ENCODE data around the gene DPP8. TPM values are rescaled to one million over a fixed set of nuclear protein-coding genes. Genes with fewer than 3 reads are reported as not detected.

DPP8 gene
- 38.6 TPM for total RNA-seq
- 8.2 TPM for polyA plus RNA-seq (ENCODE audit: insufficient read depth, low read depth, low replicate concordance)
- long read RNA-seq, donor 1, partial matches to known transcripts = 0 of 1 reads
- long read RNA-seq, donor 1, other reads (novel, unspliced or antisense) = 0 of 1 reads
- long read RNA-seq, donor 2, partial matches to known transcripts = 8 of 11 reads
- long read RNA-seq, donor 2, other reads (novel, unspliced or antisense) = 0 of 11 reads
- long read RNA-seq, donor 3, partial matches to known transcripts = 421 of 508 reads
- long read RNA-seq, donor 3, other reads (novel, unspliced or antisense) = 85 of 508 reads
- long read RNA-seq, donor 4, partial matches to known transcripts = 6 of 6 reads
- long read RNA-seq, donor 4, other reads (novel, unspliced or antisense) = 0 of 6 reads
- long read RNA-seq, donor 5 = 0 reads
- long read RNA-seq, donor 6 = 0 reads
- long read RNA-seq, donor 7, transcript DPP8-201 (20 exons, 3,139 nt) = major isoform, 15 of 35 reads
- long read RNA-seq, donor 7, partial matches to known transcripts = 7 of 35 reads
- long read RNA-seq, donor 7, other reads (novel, unspliced or antisense) = 13 of 35 reads
- long read RNA-seq, donor 8, partial matches to known transcripts = 6 of 6 reads
- long read RNA-seq, donor 8, other reads (novel, unspliced or antisense) = 0 of 6 reads
- long read RNA-seq, donor 9, partial matches to known transcripts = 0 of 2 reads
- long read RNA-seq, donor 9, other reads (novel, unspliced or antisense) = 0 of 2 reads
- long read RNA-seq, donor 10, partial matches to known transcripts = 0 of 3 reads
- long read RNA-seq, donor 10, other reads (novel, unspliced or antisense) = 0 of 3 reads

- FAIRE-seq = no peak
- H3K9me3 ChIP-seq (ENCODE audit: control insufficient read depth in 2 of 3, insufficient read depth in 1 of 3, low read length in 3 of 3) = no peaks in the 10 kb centered on the region
- peaks cover 0 to 13% (median 11%) of the 10 kb centered on the region in 3 donors for H3K4me1 ChIP-seq (ENCODE audit: control insufficient read depth in 2 of 3, insufficient read depth in 2 of 3, low read depth in 1 of 3, low read length in 3 of 3)
- intact Hi-C loops (cut with DNase I) = no loop called here
- peak within 1 kb of the TSS; percentile 78 to 79 for H3K27ac ChIP-seq (ENCODE audit: low read depth in 2 of 2, low read length in 2 of 2)
- DNase-seq = peak; percentile 95 to 98 (median 97)
- peak within 1 kb of the TSS; percentile 85 to 87 (median 87) for H3K4me3 ChIP-seq (ENCODE audit: low read length in 3 of 3)
- H3K9ac ChIP-seq (ENCODE audit: low read length in 3 of 3) = peak within 1 kb of the TSS; percentile 9 to 70 (median 70)
- TF ChIP-seq, protein P1, sequence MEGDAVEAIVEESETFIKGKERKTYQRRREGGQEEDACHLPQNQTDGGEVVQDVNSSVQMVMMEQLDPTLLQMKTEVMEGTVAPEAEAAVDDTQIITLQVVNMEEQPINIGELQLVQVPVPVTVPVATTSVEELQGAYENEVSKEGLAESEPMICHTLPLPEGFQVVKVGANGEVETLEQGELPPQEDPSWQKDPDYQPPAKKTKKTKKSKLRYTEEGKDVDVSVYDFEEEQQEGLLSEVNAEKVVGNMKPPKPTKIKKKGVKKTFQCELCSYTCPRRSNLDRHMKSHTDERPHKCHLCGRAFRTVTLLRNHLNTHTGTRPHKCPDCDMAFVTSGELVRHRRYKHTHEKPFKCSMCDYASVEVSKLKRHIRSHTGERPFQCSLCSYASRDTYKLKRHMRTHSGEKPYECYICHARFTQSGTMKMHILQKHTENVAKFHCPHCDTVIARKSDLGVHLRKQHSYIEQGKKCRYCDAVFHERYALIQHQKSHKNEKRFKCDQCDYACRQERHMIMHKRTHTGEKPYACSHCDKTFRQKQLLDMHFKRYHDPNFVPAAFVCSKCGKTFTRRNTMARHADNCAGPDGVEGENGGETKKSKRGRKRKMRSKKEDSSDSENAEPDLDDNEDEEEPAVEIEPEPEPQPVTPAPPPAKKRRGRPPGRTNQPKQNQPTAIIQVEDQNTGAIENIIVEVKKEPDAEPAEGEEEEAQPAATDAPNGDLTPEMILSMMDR (IDR thresholded peaks at IDR 0.05; ENCODE audit: borderline replicate concordance, extremely low read depth, insufficient read depth) = peak; percentile 90
- H3K27me3 ChIP-seq (ENCODE audit: control insufficient read depth, insufficient read depth, low read length) = no peaks in the 10 kb centered on the region
- H3K36me3 ChIP-seq (ENCODE audit: control insufficient read depth in 2 of 3, insufficient read depth in 3 of 3, low read length in 3 of 3) = peaks cover 0 to under 1% (median 0%) of the 10 kb centered on the region in 3 donors
Measured at GRCh38 chr15:65516997-65517865, at the start of gene DPP8. Gene DPP8 (minus strand): TSS chr15:65517689. CDS start chr15:65512553, 5,136 bp downstream.

GRCh38 chr15:65561934-65562333 lies 44.4 kb upstream of the DPP8 start:
- intact Hi-C loops (cut with DNase I) = no loop called here
- DNase-seq = peak in 4 of 5 donors; percentile 36 to 71 (median 56)
- H3K27me3 ChIP-seq (ENCODE audit: control insufficient read depth, insufficient read depth, low read length) = no peaks in the 10 kb centered on the region
- H3K9ac ChIP-seq (ENCODE audit: low read length in 3 of 3) = no peak overlapping the region
- TF ChIP-seq, protein P1 (IDR thresholded peaks at IDR 0.05; ENCODE audit: borderline replicate concordance, extremely low read depth, insufficient read depth) = no peak
- H3K4me3 ChIP-seq (ENCODE audit: low read length in 3 of 3) = no peak overlapping the region
- no peaks in the 10 kb centered on the region for H3K4me1 ChIP-seq (ENCODE audit: control insufficient read depth in 2 of 3, insufficient read depth in 2 of 3, low read depth in 1 of 3, low read length in 3 of 3)
- H3K27ac ChIP-seq (ENCODE audit: low read depth in 2 of 2, low read length in 2 of 2) = peak overlapping the region in 1 of 2 donors; percentile 44
- no peaks in the 10 kb centered on the region for H3K9me3 ChIP-seq (ENCODE audit: control insufficient read depth in 2 of 3, insufficient read depth in 1 of 3, low read length in 3 of 3)
- FAIRE-seq = no peak
- H3K36me3 ChIP-seq (ENCODE audit: control insufficient read depth in 2 of 3, insufficient read depth in 3 of 3, low read length in 3 of 3) = peaks cover 7 to 17% (median 12%) of the 10 kb centered on the region in 3 donors

DNA sequence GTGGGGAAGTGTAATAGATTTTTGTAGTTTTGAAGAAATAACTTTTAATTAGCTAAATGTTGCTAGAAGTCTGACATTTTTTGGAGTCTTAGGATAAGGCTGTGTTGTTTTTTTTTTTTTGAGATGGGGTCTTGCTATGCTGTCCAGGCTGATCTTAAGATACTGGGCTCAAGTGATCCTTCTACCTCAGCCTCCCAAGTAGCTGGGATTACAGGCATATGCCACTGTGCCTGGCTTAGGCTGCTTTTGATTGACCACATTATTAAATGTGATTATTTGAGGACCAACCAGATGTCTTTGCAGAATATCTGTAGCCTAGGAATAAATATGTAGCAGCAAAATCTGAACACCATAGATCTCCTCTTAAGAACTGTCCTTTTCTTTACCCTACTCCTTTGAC lies 42.5 kb upstream of the DPP8 start:
- no peaks in the 10 kb centered on the region for H3K9me3 ChIP-seq (ENCODE audit: control insufficient read depth in 2 of 3, insufficient read depth in 1 of 3, low read length in 3 of 3)
- intact Hi-C loops (cut with DNase I) = no loop called here
- H3K36me3 ChIP-seq (ENCODE audit: control insufficient read depth in 2 of 3, insufficient read depth in 3 of 3, low read length in 3 of 3) = peaks cover 7 to 22% (median 18%) of the 10 kb centered on the region in 3 donors
- H3K4me3 ChIP-seq (ENCODE audit: low read length in 3 of 3) = no peak overlapping the region
- H3K9ac ChIP-seq (ENCODE audit: low read length in 3 of 3) = no peak overlapping the region
- no peaks in the 10 kb centered on the region for H3K4me1 ChIP-seq (ENCODE audit: control insufficient read depth in 2 of 3, insufficient read depth in 2 of 3, low read depth in 1 of 3, low read length in 3 of 3)
- TF ChIP-seq, protein P1 (IDR thresholded peaks at IDR 0.05; ENCODE audit: borderline replicate concordance, extremely low read depth, insufficient read depth) = no peak
- FAIRE-seq (no peak), DNase-seq (no peak)
- H3K27me3 ChIP-seq (ENCODE audit: control insufficient read depth, insufficient read depth, low read length) = no peaks in the 10 kb centered on the region
- no peak overlapping the region for H3K27ac ChIP-seq (ENCODE audit: low read depth in 2 of 2, low read length in 2 of 2)
